Naive thymus-derived CD4-positive, alpha-beta T cell (primary cell): ENCODE data around the gene DEUP1. TPM values are rescaled to one million over a fixed set of nuclear protein-coding genes. Genes with fewer than 3 reads are reported as not detected.
"Not testable (repeated sequence)": the region's sequence is repeated elsewhere in the genome, so short reads cannot be mapped to it uniquely, and the experiment has no call there.

Experiments used
- ATAC-seq: fragments of 150-1000 bp; cut with Tn5 transposase; 2 replicates; pipeline ENCODE4 v1.10.0; 2021; ENCODE audit warnings: mild to moderate bottlenecking, moderate library complexity
- CTCF ChIA-PET: fragments of 350-600 bp; sonication (Branson Sonifier 250); formaldehyde crosslinking; loops from one replicate; lab custom pipeline; 2021; ENCODE audit warnings: antibody characterized with exemption; lab: Charles Lee
- POLR2A ChIA-PET: fragments of 350-600 bp; sonication (Branson Sonifier 250); formaldehyde crosslinking; loops from one replicate; lab custom pipeline; 2021; ENCODE audit warnings: antibody characterized with exemption, inconsistent platforms; lab: Charles Lee
- DNase-seq, 9 donors: peaks; one replicate each; pipeline versions ENCODE4 v3.0.0 to v3.0.0-alpha.2; 2020 to 2022; ENCODE audit warnings: mixed read lengths in 1 of 9
- H3K27ac ChIP-seq: one replicate; pipeline ENCODE4 v1.7.0; 2013; ENCODE audit warnings: mild to moderate bottlenecking, low read depth, low read length, moderate library complexity
- H3K27me3 ChIP-seq, 2 donors: one replicate each; pipeline ENCODE4 v1.7.0; 2013; ENCODE audit warnings: low read length in 2 of 2, mild to moderate bottlenecking in 2 of 2, moderate library complexity in 2 of 2; ENCODE audit not compliant: control insufficient read depth in 2 of 2, insufficient read depth in 2 of 2
- H3K36me3 ChIP-seq, 3 experiments: 1 replicate in 2 of 3; 2 replicates in 1 of 3; pipeline ENCODE4 v1.7.0; 2013; ENCODE audit warnings: low read length in 3 of 3, mild to moderate bottlenecking in 3 of 3, moderate library complexity in 1 of 3; ENCODE audit not compliant: insufficient read depth in 3 of 3, control insufficient read depth in 2 of 3
- H3K4me1 ChIP-seq, 2 donors: one replicate each; pipeline ENCODE4 v1.7.0; 2013; ENCODE audit warnings: low read length in 2 of 2, mild to moderate bottlenecking in 2 of 2, moderate library complexity in 1 of 2; ENCODE audit not compliant: control insufficient read depth in 2 of 2, insufficient read depth in 2 of 2
- H3K4me3 ChIP-seq: 2 replicates; pipeline ENCODE4 v1.7.0; 2013; ENCODE audit warnings: mild to moderate bottlenecking, low read length
- H3K9me3 ChIP-seq, 3 experiments: 1 replicate in 2 of 3; 2 replicates in 1 of 3; pipeline ENCODE4 v1.7.0; 2013; ENCODE audit warnings: low read length in 3 of 3; ENCODE audit not compliant: control insufficient read depth in 2 of 3
- H3K27ac Mint-ChIP-seq, 9 donors: one replicate each; pipeline ENCODE4 v1.8.0; 2020 to 2022; ENCODE audit warnings: mixed read lengths in 9 of 9, mild to moderate bottlenecking in 8 of 9, moderate library complexity in 5 of 9, inconsistent platforms in 2 of 9
- H3K27me3 Mint-ChIP-seq, 5 donors: one replicate each; pipeline ENCODE4 v1.8.0; 2021 to 2022; ENCODE audit warnings: mixed read lengths in 5 of 5, mild to moderate bottlenecking in 1 of 5
- H3K36me3 Mint-ChIP-seq, 5 donors: one replicate each; pipeline ENCODE4 v1.8.0; 2020 to 2022; ENCODE audit warnings: mixed read lengths in 5 of 5, mild to moderate bottlenecking in 3 of 5, inconsistent platforms in 1 of 5
- H3K4me1 Mint-ChIP-seq, 7 donors: one replicate each; pipeline ENCODE4 v1.8.0; 2020 to 2022; ENCODE audit warnings: mixed read lengths in 7 of 7, mild to moderate bottlenecking in 3 of 7, inconsistent platforms in 1 of 7
- H3K4me3 Mint-ChIP-seq, 10 donors: one replicate each; pipeline ENCODE4 v1.8.0; 2020 to 2022; ENCODE audit warnings: mild to moderate bottlenecking in 10 of 10, mixed read lengths in 10 of 10, moderate library complexity in 6 of 10, inconsistent platforms in 2 of 10
- H3K9me3 Mint-ChIP-seq, 11 donors: one replicate each; pipeline ENCODE4 v1.8.0; 2020 to 2022; ENCODE audit warnings: mixed read lengths in 11 of 11, mild to moderate bottlenecking in 4 of 11, inconsistent platforms in 1 of 11, moderate library complexity in 1 of 11
- intact Hi-C, 2 donors: fragments of 100-400 bp; cut with micrococcal nuclease; formaldehyde crosslinking; loops; one replicate each; pipeline ENCODE4 v1.15.1; 2023
- polyA plus RNA-seq, 2 donors: library from polyadenylated mRNA; unstranded; fragments of 300-500 nt; fragmentation: Illumina TruSeq; gene quantifications; one replicate each; pipeline ENCODE4 v1.2.3, GENCODE V29; 2021
- total RNA-seq, 6 experiments: library from RNA in 5 of 6; stranded (reverse) in 5 of 6; gene quantifications; 1 replicate in 5 of 6; 2 replicates in 1 of 6; pipeline ENCODE4 v1.2.3 and lab custom pipeline; 2021 to 2026

The DEUP1 gene
- total and polyA plus RNA-seq, 7 experiments from 2014 or later, result not detected

- peaks cover 0 to 5% (median 4%) of the 10 kb centered on the region in 5 donors for H3K27me3 Mint-ChIP-seq
- H3K4me3 ChIP-seq, result no peak overlapping the region
- intact Hi-C loops, result no loop called here
Observed at GRCh38 chr11:93432247-93432646, 101.7 kb downstream of the DEUP1 start.

GRCh38 chr11:93443232-93443631 lies 112.7 kb downstream of the DEUP1 start:
- H3K9me3 ChIP-seq, H3K4me1 Mint-ChIP-seq, H3K9me3 Mint-ChIP-seq, H3K27ac Mint-ChIP-seq, intact Hi-C loops, H3K4me3 Mint-ChIP-seq, CTCF ChIA-PET, H3K27me3 ChIP-seq, H3K36me3 ChIP-seq, ATAC-seq, H3K27ac ChIP-seq, DNase-seq, H3K36me3 Mint-ChIP-seq, POLR2A ChIA-PET, H3K4me3 ChIP-seq, H3K4me1 ChIP-seq: not testable (repeated sequence)
- H3K27me3 Mint-ChIP-seq, result peaks cover 6 to 19% (median 7%) of the 10 kb centered on the region in 5 donors

More at GRCh38 chr11:93432247-93432646, 101.7 kb downstream of the DEUP1 start:
- Histone ChIP-seq H3K4me1 (no peaks in the 10 kb centered on the region), H3K27me3 (no peaks in the 10 kb centered on the region), H3K27ac (no peak overlapping the region), H3K36me3 (no peaks in the 10 kb centered on the region), H3K9me3 (no peaks in the 10 kb centered on the region)
- H3K4me3 Mint-ChIP-seq, result no peak overlapping the region
- ChIA-PET POLR2A (no interaction called here), CTCF (no interaction called here)
- no peaks in the 10 kb centered on the region for H3K36me3 Mint-ChIP-seq
- DNase-seq (no peak), ATAC-seq (no peak)
- no peaks in the 10 kb centered on the region for H3K4me1 Mint-ChIP-seq
- H3K9me3 Mint-ChIP-seq, result peaks cover 0 to 3% (median 0%) of the 10 kb centered on the region in 11 donors
- peak overlapping the region in 1 of 9 donors; percentile 5 for H3K27ac Mint-ChIP-seq

GRCh38 chr11:93444617-93445073 lies 114.1 kb downstream of the DEUP1 start:
- Mint-ChIP-seq H3K4me3 (no peak overlapping the region), H3K4me1 (no peaks in the 10 kb centered on the region), H3K27me3 (peaks cover 6 to 24% (median 11%) of the 10 kb centered on the region in 5 donors), H3K36me3 (no peaks in the 10 kb centered on the region), H3K27ac (no peak overlapping the region), H3K9me3 (peaks cover 0 to 9% (median 4%) of the 10 kb centered on the region in 11 donors)
- Histone ChIP-seq H3K4me1 (no peaks in the 10 kb centered on the region), H3K36me3 (no peaks in the 10 kb centered on the region), H3K27ac (no peak overlapping the region), H3K9me3 (no peaks in the 10 kb centered on the region), H3K27me3 (no peaks in the 10 kb centered on the region), H3K4me3 (no peak overlapping the region)
- intact Hi-C loops, result no loop called here
- ATAC-seq (no peak), DNase-seq (peak in 1 of 9 donors; percentile 22)
- ChIA-PET POLR2A (no interaction called here), CTCF (no interaction called here)

GRCh38 chr11:93458286-93458685 lies 127.7 kb downstream of the DEUP1 start:
- DNase-seq (no peak), ATAC-seq (no peak)
- H3K4me1 ChIP-seq, result no peaks in the 10 kb centered on the region
- Mint-ChIP-seq H3K27me3 (peaks cover 13 to 20% (median 15%) of the 10 kb centered on the region in 5 donors), H3K36me3 (no peaks in the 10 kb centered on the region), H3K9me3 (peaks cover 0 to 11% (median 0%) of the 10 kb centered on the region in 11 donors), H3K4me3 (no peak overlapping the region), H3K4me1 (no peaks in the 10 kb centered on the region), H3K27ac (no peak overlapping the region)
- POLR2A ChIA-PET, result no interaction called here
- no peak overlapping the region for H3K27ac ChIP-seq
- H3K4me3 ChIP-seq, result no peak overlapping the region
- no peaks in the 10 kb centered on the region for H3K27me3 ChIP-seq
- no peaks in the 10 kb centered on the region for H3K36me3 ChIP-seq
- intact Hi-C loops, result no loop called here
- CTCF ChIA-PET, result no interaction called here
- no peaks in the 10 kb centered on the region for H3K9me3 ChIP-seq

GRCh38 chr11:93463666-93464065 lies 133.1 kb downstream of the DEUP1 start:
- intact Hi-C loops, H3K4me1 Mint-ChIP-seq, H3K4me1 ChIP-seq, H3K27ac ChIP-seq, ATAC-seq, H3K9me3 ChIP-seq, H3K27ac Mint-ChIP-seq, DNase-seq, H3K4me3 Mint-ChIP-seq, CTCF ChIA-PET, H3K27me3 ChIP-seq, POLR2A ChIA-PET, H3K36me3 ChIP-seq, H3K4me3 ChIP-seq, H3K36me3 Mint-ChIP-seq: not testable (repeated sequence)
- Mint-ChIP-seq H3K27me3 (peaks cover 0 to 17% (median 0%) of the 10 kb centered on the region in 5 donors), H3K9me3 (peaks cover 0 to 11% (median 0%) of the 10 kb centered on the region in 11 donors)

- no peaks in the 10 kb centered on the region for H3K27me3 ChIP-seq
Observed at GRCh38 chr11:93464927-93465540, 134.5 kb downstream of the DEUP1 start.

GRCh38 chr11:93467054-93467453 lies 136.5 kb downstream of the DEUP1 start:
- peaks cover 0 to 6% (median 0%) of the 10 kb centered on the region in 11 donors for H3K9me3 Mint-ChIP-seq
- ChIA-PET POLR2A (no interaction called here), CTCF (interaction anchor here (0.6 kb wide), 1 partner anchor 138 kb away, joined by 3 read pairs; no protein-coding TSS in a partner anchor)
- Histone ChIP-seq H3K9me3 (no peaks in the 10 kb centered on the region), H3K27ac (no peak overlapping the region), H3K4me1 (no peaks in the 10 kb centered on the region), H3K36me3 (no peaks in the 10 kb centered on the region), H3K4me3 (no peak overlapping the region), H3K27me3 (no peaks in the 10 kb centered on the region)
- H3K27ac Mint-ChIP-seq, result no peak overlapping the region
- no peak for ATAC-seq
- no peaks in the 10 kb centered on the region for H3K4me1 Mint-ChIP-seq
- DNase-seq, result no peak
- no peaks in the 10 kb centered on the region for H3K36me3 Mint-ChIP-seq
- no peak overlapping the region for H3K4me3 Mint-ChIP-seq
- intact Hi-C loops, result no loop called here
- peaks cover 2 to 7% (median 4%) of the 10 kb centered on the region in 5 donors for H3K27me3 Mint-ChIP-seq

More at GRCh38 chr11:93464927-93465540, 134.5 kb downstream of the DEUP1 start:
- Mint-ChIP-seq H3K4me1 (no peaks in the 10 kb centered on the region), H3K4me3 (no peak overlapping the region), H3K9me3 (peaks cover 0 to 11% (median 0%) of the 10 kb centered on the region in 11 donors), H3K27ac (no peak overlapping the region), H3K36me3 (no peaks in the 10 kb centered on the region), H3K27me3 (peaks cover 0 to 15% (median 0%) of the 10 kb centered on the region in 5 donors)
- no peak overlapping the region for H3K27ac ChIP-seq
- intact Hi-C loops, result no loop called here
- no peaks in the 10 kb centered on the region for H3K4me1 ChIP-seq
- no peaks in the 10 kb centered on the region for H3K36me3 ChIP-seq
- ChIA-PET CTCF (no interaction called here), POLR2A (no interaction called here)
- DNase-seq, result no peak
- peak; percentile 72 for ATAC-seq
- no peak overlapping the region for H3K4me3 ChIP-seq
- H3K9me3 ChIP-seq, result no peaks in the 10 kb centered on the region
